Mesodermal cell (in vitro differentiated cells): ENCODE data around the gene FAM133A. TPM values are rescaled to one million over a fixed set of nuclear protein-coding genes. Genes with fewer than 3 reads are reported as not detected.
A peak's percentile ranks its signal among the peaks of the same experiment; 100 is the strongest.

Experiments used
- H3K27ac ChIP-seq: 2 replicates; pipeline ENCODE4 v1.7.0; 2013; ENCODE audit warnings: mild to moderate bottlenecking, low read depth, low read length, moderate library complexity; ENCODE audit not compliant: severe bottlenecking
- H3K36me3 ChIP-seq: 2 replicates; pipeline ENCODE4 v1.7.1; 2013; ENCODE audit warnings: mild to moderate bottlenecking, low read length, moderate library complexity; ENCODE audit not compliant: control insufficient read depth, insufficient read depth
- H3K4me1 ChIP-seq: one replicate; pipeline ENCODE4 v1.7.1; 2013; ENCODE audit warnings: mild to moderate bottlenecking, low read length; ENCODE audit not compliant: insufficient read depth, control insufficient read depth, poor library complexity, severe bottlenecking
- H3K4me3 ChIP-seq: 2 replicates; pipeline ENCODE4 v1.7.0; 2013; ENCODE audit warnings: low read length, control low read depth, mild to moderate bottlenecking; ENCODE audit not compliant: insufficient read depth, poor library complexity, severe bottlenecking; ENCODE audit errors: extremely low read depth
- H3K9me3 ChIP-seq: 2 replicates; pipeline ENCODE4 v1.7.1; 2013; ENCODE audit warnings: mild to moderate bottlenecking, low read length, moderate library complexity; ENCODE audit not compliant: control insufficient read depth
- WGBS, 2 experiments: methylation state at CpG; one replicate each; pipeline ENCODE4 v1.1.5; 2013; ENCODE audit warnings: missing lambda C conversion rate in 2 of 2; ENCODE audit not compliant: insufficient coverage in 2 of 2; 5-methylcytosine and 5-hydroxymethylcytosine counted together
- polyA plus RNA-seq, 2 experiments: library from polyadenylated mRNA; stranded (reverse); fragments of 50-300 nt; gene quantifications; one replicate each; pipeline ENCODE4 v1.2.3, GENCODE V29; 2013

Gene FAM133A
- polyA plus RNA-seq (2013, experiment 1 of 2), result 0.41 TPM
- polyA plus RNA-seq (2013, experiment 2 of 2), result 0.61 TPM

GRCh38 chrX:93673869-93674271, at the start of gene FAM133A:
Gene FAM133A (plus strand): TSS chrX:93674206. CDS start chrX:93709420, 35,214 bp downstream.
- Histone ChIP-seq H3K36me3 (no peaks in the 10 kb centered on the region), H3K4me3 (peak within 1 kb of the TSS; percentile 54), H3K4me1 (peaks cover 5% of the 10 kb centered on the region), H3K9me3 (no peaks in the 10 kb centered on the region), H3K27ac (peak within 1 kb of the TSS; percentile 79)
- no CpG with 5 or more reads among the region's 11 CpGs for WGBS, 2 experiments

GRCh38 chrX:93637591-93637990, 36.4 kb upstream of the FAM133A start:
- Histone ChIP-seq H3K9me3 (no peaks in the 10 kb centered on the region), H3K4me3 (no peak overlapping the region), H3K27ac (no peak overlapping the region), H3K36me3 (no peaks in the 10 kb centered on the region), H3K4me1 (no peaks in the 10 kb centered on the region)
- 71% methylated on average over 1 of the region's 2 CpGs; no CpG with 5 or more reads in 1 of the 2 experiments for WGBS, 2 experiments

- no peaks in the 10 kb centered on the region for H3K36me3 ChIP-seq
- no CpG with 5 or more reads among the region's 1 CpG for WGBS, 2 experiments
These were observed 24.6 kb upstream of the FAM133A start for GRCh38 chrX:93649381-93649780.

GRCh38 chrX:93660575-93660974, 13.4 kb upstream of the FAM133A start:
- Histone ChIP-seq H3K27ac (no peak overlapping the region), H3K36me3 (no peaks in the 10 kb centered on the region), H3K4me3 (no peak overlapping the region), H3K4me1 (no peaks in the 10 kb centered on the region), H3K9me3 (no peaks in the 10 kb centered on the region)
- WGBS, 2 experiments, result 100% methylated on average over 3 of the region's 7 CpGs; no CpG with 5 or more reads in 1 of the 2 experiments

More at GRCh38 chrX:93649381-93649780, 24.6 kb upstream of the FAM133A start:
- no peaks in the 10 kb centered on the region for H3K9me3 ChIP-seq
- H3K4me3 ChIP-seq, result no peak overlapping the region
- H3K4me1 ChIP-seq, result no peaks in the 10 kb centered on the region
- H3K27ac ChIP-seq, result no peak overlapping the region

- WGBS, 2 experiments, result 0% methylated on average over 9 to 30 of the region's 51 CpGs
- peak within 1 kb of the TSS; percentile 54 for H3K4me3 ChIP-seq
These were observed 744 bp upstream of the FAM133A start, which contains the start of gene NAP1L3 for GRCh38 chrX:93673056-93673868. Gene NAP1L3 (minus strand): TSS chrX:93673578. CDS start chrX:93673304, 274 bp downstream.

GRCh38 chrX:93695981-93696380, 22.0 kb downstream of the FAM133A start:
- 93 to 100% methylated on average over 2 to 3 of the region's 6 CpGs for WGBS, 2 experiments
- Histone ChIP-seq H3K27ac (no peak overlapping the region), H3K4me1 (no peaks in the 10 kb centered on the region), H3K36me3 (no peaks in the 10 kb centered on the region), H3K4me3 (no peak overlapping the region), H3K9me3 (no peaks in the 10 kb centered on the region)

More at GRCh38 chrX:93673056-93673868, 744 bp upstream of the FAM133A start, which contains the start of gene NAP1L3:
- Histone ChIP-seq H3K4me1 (peaks cover 5% of the 10 kb centered on the region), H3K36me3 (no peaks in the 10 kb centered on the region), H3K9me3 (no peaks in the 10 kb centered on the region), H3K27ac (peak within 1 kb of the TSS; percentile 79)

GRCh38 chrX:93703701-93704100, 29.7 kb downstream of the FAM133A start:
- H3K27ac ChIP-seq, result no peak overlapping the region
- no CpG with 5 or more reads among the region's 2 CpGs for WGBS, 2 experiments
- H3K4me3 ChIP-seq, result no peak overlapping the region
- H3K36me3 ChIP-seq, result no peaks in the 10 kb centered on the region
- H3K9me3 ChIP-seq, result no peaks in the 10 kb centered on the region
- H3K4me1 ChIP-seq, result no peaks in the 10 kb centered on the region

GRCh38 chrX:93711076-93711475, 37.1 kb downstream of the FAM133A start:
- Histone ChIP-seq H3K9me3 (no peaks in the 10 kb centered on the region), H3K27ac (no peak overlapping the region), H3K36me3 (no peaks in the 10 kb centered on the region), H3K4me3 (no peak overlapping the region), H3K4me1 (no peaks in the 10 kb centered on the region)
- no CpG with 5 or more reads among the region's 4 CpGs for WGBS, 2 experiments

GRCh38 chrX:93741811-93742210, 67.8 kb downstream of the FAM133A start:
- H3K4me3 ChIP-seq, result no peak overlapping the region
- H3K36me3 ChIP-seq, result no peaks in the 10 kb centered on the region
- no peak overlapping the region for H3K27ac ChIP-seq
- no peaks in the 10 kb centered on the region for H3K9me3 ChIP-seq
- no peaks in the 10 kb centered on the region for H3K4me1 ChIP-seq

- Histone ChIP-seq H3K4me3 (no peak overlapping the region), H3K27ac (no peak overlapping the region), H3K36me3 (no peaks in the 10 kb centered on the region), H3K9me3 (no peaks in the 10 kb centered on the region), H3K4me1 (no peaks in the 10 kb centered on the region)
- WGBS, 2 experiments, result 88% methylated on average over 1 of the region's 5 CpGs; no CpG with 5 or more reads in 1 of the 2 experiments
These were observed 86.2 kb downstream of the FAM133A start for GRCh38 chrX:93760163-93760562.
